ENCODE measurements around the gene DCP1A. TPM values are rescaled to one million over a fixed set of nuclear protein-coding genes. Genes with fewer than 3 reads are reported as not detected.
A peak's percentile ranks its signal among the peaks of the same experiment; 100 is the strongest.

DCP1A gene
- total and polyA plus RNA-seq, 9 of the 15 experiments (the other 6 are each of a cell fraction or from before 2014, with no cell fraction given), result 6.6 to 33.7 (median 13.3) TPM

DNA sequence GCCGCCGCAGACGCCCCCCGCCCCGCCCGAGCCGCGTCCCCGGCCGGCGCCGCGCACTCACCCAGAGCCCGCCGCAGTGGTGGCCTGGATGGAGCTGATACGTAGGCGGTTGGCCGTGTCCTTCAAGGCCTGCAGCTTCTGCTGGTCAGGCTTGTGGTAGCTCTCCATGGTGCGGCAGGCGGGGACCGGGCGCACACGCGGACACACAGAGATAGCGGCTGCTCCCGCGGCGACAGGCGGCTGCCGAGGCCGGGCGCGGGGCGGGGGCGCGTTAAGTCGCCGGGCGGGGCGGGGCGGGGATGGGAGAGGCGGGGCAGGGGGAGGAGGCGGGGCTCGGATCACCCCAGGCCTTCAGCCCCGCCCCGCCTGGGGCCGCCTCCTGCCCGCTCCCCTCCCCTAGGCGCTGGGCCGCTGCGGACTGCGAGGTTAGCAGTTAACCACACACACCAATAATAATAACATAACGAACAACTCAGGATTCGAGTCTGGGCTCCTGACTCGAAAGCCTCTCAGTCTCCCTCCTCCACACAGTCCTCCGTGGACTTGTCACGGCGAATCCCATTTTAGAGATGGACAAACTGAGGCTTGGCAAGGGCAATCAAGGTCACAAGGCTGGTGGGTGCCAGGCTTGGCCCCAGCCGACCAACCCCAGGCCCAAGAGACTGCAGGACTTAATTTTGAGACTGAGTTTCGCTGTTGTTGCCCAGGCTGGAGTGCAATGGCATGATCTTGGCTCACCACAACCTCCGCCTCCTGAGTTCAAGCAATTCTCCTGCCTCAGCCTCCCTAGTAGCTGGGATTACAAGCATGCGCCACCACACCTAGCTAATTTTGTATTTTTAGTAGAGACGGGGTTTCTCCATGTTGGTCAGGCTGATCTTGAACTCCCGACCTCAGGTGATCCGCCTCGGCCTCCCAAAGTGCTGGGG is 91.3 kb downstream of the DCP1A start, which contains the start of gene TKT (continued):
- TF ChIP-seq KAT7 (CRISPR knock-in tag; IDR thresholded peaks at IDR 0.05; ENCODE audit: borderline replicate concordance), result peak; percentile 36; the same call in 1 of the 2 replicates
- peak; percentile 45; the same call in 1 of the 2 replicates for TF ChIP-seq POLR2AphosphoS5 (IDR thresholded peaks at IDR 0.05; ENCODE audit: control insufficient read depth, insufficient read depth, low read depth, low read length)
- TF ChIP-seq SRSF3 (IDR thresholded peaks at IDR 0.05; ENCODE audit: insufficient read depth, low read length), result no peak
- TF ChIP-seq NFRKB (IDR thresholded peaks at IDR 0.05; ENCODE audit: low read depth), result no peak
- no peak for TF ChIP-seq SOX6 (IDR thresholded peaks at IDR 0.05)
- TF ChIP-seq, protein P1, sequence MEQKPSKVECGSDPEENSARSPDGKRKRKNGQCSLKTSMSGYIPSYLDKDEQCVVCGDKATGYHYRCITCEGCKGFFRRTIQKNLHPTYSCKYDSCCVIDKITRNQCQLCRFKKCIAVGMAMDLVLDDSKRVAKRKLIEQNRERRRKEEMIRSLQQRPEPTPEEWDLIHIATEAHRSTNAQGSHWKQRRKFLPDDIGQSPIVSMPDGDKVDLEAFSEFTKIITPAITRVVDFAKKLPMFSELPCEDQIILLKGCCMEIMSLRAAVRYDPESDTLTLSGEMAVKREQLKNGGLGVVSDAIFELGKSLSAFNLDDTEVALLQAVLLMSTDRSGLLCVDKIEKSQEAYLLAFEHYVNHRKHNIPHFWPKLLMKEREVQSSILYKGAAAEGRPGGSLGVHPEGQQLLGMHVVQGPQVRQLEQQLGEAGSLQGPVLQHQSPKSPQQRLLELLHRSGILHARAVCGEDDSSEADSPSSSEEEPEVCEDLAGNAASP (IDR thresholded peaks at IDR 0.05), result no peak
- TF ChIP-seq TEAD2 (tag; IDR thresholded peaks at IDR 0.05), result no peak
- no peak; the same call in 1 of the 2 replicates for TF ChIP-seq MTA3 (IDR thresholded peaks at IDR 0.05; ENCODE audit: borderline replicate concordance)
- 0 out of 2 replicates have a peak, but pooled peaks have one; percentile 30 for TF ChIP-seq PRMT5 (CRISPR knock-in tag; IDR thresholded peaks at IDR 0.05)
- TF ChIP-seq HDAC2 (IDR thresholded peaks at IDR 0.05), result peak; percentile 99
- no peak for TF ChIP-seq BRF1 (IDR thresholded peaks at IDR 0.05; ENCODE audit: borderline replicate concordance, extremely low read depth, insufficient read length)
- TF ChIP-seq, protein P2, sequence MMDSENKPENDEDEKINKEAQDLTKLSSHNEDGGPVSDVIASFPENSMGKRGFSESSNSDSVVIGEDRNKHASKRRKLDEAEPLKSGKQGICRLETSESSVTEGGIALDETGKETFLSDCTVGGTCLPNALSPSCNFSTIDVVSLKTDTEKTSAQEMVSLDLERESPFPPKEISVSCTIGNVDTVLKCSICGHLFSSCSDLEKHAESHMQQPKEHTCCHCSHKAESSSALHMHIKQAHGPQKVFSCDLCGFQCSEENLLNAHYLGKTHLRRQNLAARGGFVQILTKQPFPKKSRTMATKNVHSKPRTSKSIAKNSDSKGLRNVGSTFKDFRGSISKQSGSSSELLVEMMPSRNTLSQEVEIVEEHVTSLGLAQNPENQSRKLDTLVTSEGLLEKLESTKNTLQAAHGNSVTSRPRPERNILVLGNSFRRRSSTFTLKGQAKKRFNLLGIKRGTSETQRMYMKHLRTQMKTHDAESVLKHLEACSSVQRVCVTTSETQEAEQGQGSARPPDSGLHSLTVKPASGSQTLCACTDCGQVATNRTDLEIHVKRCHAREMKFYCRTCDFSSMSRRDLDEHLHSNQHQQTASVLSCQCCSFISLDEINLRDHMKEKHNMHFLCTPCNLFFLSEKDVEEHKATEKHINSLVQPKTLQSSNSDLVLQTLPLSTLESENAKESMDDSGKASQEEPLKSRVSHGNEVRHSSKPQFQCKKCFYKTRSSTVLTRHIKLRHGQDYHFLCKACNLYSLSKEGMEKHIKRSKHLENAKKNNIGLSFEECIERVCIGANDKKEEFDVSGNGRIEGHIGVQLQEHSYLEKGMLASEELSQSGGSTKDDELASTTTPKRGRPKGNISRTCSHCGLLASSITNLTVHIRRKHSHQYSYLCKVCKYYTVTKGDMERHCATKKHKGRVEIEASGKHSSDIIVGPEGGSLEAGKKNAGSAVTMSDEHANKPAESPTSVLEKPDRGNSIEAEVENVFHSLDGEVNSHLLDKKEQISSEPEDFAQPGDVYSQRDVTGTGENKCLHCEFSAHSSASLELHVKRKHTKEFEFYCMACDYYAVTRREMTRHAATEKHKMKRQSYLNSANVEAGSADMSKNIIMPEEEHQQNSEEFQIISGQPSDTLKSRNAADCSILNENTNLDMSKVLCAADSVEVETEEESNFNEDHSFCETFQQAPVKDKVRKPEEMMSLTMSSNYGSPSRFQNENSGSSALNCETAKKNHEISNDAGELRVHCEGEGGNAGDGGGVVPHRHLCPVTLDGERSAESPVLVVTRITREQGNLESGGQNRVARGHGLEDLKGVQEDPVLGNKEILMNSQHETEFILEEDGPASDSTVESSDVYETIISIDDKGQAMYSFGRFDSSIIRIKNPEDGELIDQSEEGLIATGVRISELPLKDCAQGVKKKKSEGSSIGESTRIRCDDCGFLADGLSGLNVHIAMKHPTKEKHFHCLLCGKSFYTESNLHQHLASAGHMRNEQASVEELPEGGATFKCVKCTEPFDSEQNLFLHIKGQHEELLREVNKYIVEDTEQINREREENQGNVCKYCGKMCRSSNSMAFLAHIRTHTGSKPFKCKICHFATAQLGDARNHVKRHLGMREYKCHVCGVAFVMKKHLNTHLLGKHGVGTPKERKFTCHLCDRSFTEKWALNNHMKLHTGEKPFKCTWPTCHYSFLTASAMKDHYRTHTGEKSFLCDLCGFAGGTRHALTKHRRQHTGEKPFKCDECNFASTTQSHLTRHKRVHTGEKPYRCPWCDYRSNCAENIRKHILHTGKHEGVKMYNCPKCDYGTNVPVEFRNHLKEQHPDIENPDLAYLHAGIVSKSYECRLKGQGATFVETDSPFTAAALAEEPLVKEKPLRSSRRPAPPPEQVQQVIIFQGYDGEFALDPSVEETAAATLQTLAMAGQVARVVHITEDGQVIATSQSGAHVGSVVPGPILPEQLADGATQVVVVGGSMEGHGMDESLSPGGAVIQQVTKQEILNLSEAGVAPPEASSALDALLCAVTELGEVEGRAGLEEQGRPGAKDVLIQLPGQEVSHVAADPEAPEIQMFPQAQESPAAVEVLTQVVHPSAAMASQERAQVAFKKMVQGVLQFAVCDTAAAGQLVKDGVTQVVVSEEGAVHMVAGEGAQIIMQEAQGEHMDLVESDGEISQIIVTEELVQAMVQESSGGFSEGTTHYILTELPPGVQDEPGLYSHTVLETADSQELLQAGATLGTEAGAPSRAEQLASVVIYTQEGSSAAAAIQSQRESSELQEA (IDR thresholded peaks at IDR 0.05; ENCODE audit: low read depth), result no peak
- TF ChIP-seq TCF3 (CRISPR knock-in tag; IDR thresholded peaks at IDR 0.05), result peak; percentile 66
- TF ChIP-seq, protein P3, sequence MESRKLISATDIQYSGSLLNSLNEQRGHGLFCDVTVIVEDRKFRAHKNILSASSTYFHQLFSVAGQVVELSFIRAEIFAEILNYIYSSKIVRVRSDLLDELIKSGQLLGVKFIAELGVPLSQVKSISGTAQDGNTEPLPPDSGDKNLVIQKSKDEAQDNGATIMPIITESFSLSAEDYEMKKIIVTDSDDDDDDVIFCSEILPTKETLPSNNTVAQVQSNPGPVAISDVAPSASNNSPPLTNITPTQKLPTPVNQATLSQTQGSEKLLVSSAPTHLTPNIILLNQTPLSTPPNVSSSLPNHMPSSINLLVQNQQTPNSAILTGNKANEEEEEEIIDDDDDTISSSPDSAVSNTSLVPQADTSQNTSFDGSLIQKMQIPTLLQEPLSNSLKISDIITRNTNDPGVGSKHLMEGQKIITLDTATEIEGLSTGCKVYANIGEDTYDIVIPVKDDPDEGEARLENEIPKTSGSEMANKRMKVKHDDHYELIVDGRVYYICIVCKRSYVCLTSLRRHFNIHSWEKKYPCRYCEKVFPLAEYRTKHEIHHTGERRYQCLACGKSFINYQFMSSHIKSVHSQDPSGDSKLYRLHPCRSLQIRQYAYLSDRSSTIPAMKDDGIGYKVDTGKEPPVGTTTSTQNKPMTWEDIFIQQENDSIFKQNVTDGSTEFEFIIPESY (CRISPR knock-in tag; IDR thresholded peaks at IDR 0.05), result 0 out of 2 replicates have a peak, but pooled peaks have one; percentile 16
- TF ChIP-seq ZNF778 (CRISPR knock-in tag; IDR thresholded peaks at IDR 0.05), result no peak
- TF ChIP-seq ZNF57 (CRISPR knock-in tag; IDR thresholded peaks at IDR 0.05), result no peak

All from K562 (cell line).